Keratinocyte (primary cell): ENCODE results near the gene TINAGL1.

Source experiments
- CTCF ChIP-seq, 3 experiments: IDR thresholded peaks in 1 of 3; conservative IDR thresholded peaks in 1 of 3; optimal IDR thresholded peaks in 1 of 3; 2 replicates in 2 of 3; 3 replicates in 1 of 3; pipeline versions ENCODE3 to v1.5.1; 2011; ENCODE audit warnings: low read length in 3 of 3, mild to moderate bottlenecking in 3 of 3, moderate library complexity in 2 of 3, control low read depth in 1 of 3, inconsistent platforms in 1 of 3; ENCODE audit not compliant: insufficient read depth in 2 of 3; ENCODE audit errors: extremely low read depth in 1 of 3
- EZH2 ChIP-seq: IDR thresholded peaks from one replicate; pipeline ENCODE4 v1.6.1; 2012; ENCODE audit warnings: inconsistent platforms, mild to moderate bottlenecking, low read length, moderate library complexity

- TF ChIP-seq CTCF (optimal IDR thresholded peaks at IDR 0.05 in 1 of 3, IDR thresholded peaks at IDR 0.05 in 1 of 3, conservative IDR thresholded peaks at IDR 0.05 in 1 of 3; ENCODE audit: extremely low read depth in 1 of 3, insufficient read depth in 2 of 3, low read length in 3 of 3), result no peak
- no peak for TF ChIP-seq EZH2
Measured at GRCh38 chr1:31569596-31570173, 6.6 kb upstream of the TINAGL1 start.
